HG02870 (cell line): ENCODE data around the gene CCDC85C.
A peak's percentile ranks its signal among the peaks of the same experiment; 100 is the strongest.

Source experiments
- ATAC-seq: cut with Tn5 transposase; IDR thresholded peaks from one replicate; pipeline ENCODE4 v1.9.1; 2021; ENCODE audit warnings: mild to moderate bottlenecking, moderate library complexity; ENCODE audit not compliant: unreplicated experiment

Gene CCDC85C

DNA sequence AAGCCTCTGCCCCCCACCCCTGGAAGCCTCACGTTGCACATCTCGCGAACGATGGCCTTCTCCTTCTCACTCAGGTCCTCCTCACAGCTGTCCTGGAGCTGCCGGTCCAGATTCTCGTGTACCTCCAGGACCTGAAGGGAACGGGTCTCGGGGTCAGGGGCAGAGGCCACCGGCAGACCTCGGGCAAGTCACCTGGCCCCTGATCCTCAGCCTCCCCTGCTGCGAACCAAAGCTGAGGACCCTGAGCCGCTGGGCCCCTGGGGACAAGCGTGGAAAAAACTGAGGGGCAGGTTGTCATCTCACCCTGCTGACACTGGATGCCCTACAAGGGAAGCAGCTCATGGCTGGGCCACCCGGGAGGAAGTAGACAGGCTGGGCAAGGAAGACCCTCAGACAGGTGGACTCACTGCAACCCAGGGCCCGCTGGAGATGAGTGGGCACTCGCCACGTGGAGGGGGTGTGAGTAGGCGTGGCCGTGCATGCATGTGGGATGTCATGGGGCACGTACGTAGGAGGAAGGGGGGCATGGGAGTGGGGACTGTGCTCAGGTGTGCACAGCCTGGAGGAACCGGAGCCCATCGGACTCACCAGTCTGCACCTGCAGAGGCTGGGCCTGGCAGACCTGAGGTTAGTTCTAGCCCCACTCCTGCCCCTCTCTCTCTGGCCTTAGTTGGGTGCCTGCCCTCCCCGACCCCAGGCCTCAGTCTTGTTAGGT, 87.7 kb downstream of the CCDC85C start:
- no peak for ATAC-seq

GRCh38 chr14:99515301-99516155, 88.5 kb downstream of the CCDC85C start:
- no peak for ATAC-seq

GRCh38 chr14:99514552-99515300, 89.3 kb downstream of the CCDC85C start:
- no peak for ATAC-seq

- ATAC-seq, result no peak
Measured at GRCh38 chr14:99513946-99514551, 90.0 kb downstream of the CCDC85C start.

DNA sequence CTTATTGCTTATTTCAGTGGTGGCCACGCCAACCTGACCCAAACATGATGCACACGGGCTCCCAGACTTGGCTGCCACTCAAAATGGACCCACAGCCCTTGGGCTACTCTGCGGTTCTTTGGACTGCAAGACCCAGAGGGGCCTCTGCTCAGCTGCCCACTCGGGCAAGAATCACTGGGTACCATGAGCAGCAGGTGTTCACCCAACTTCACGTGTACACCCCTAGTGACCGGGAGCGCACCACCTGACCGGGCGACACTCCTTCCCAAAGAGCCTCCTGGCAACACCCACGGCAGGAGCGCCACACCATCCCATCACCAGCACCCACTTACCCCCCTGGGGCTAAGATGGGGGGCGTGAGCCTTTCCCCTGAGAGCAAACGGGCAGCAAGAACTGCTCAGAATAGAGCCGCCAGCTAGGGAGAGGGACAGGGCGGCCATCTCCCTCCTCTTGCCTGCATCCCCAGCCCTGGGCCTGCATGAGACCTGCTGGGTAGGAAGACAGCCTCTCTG, 90.8 kb downstream of the CCDC85C start:
- ATAC-seq, result no peak

DNA sequence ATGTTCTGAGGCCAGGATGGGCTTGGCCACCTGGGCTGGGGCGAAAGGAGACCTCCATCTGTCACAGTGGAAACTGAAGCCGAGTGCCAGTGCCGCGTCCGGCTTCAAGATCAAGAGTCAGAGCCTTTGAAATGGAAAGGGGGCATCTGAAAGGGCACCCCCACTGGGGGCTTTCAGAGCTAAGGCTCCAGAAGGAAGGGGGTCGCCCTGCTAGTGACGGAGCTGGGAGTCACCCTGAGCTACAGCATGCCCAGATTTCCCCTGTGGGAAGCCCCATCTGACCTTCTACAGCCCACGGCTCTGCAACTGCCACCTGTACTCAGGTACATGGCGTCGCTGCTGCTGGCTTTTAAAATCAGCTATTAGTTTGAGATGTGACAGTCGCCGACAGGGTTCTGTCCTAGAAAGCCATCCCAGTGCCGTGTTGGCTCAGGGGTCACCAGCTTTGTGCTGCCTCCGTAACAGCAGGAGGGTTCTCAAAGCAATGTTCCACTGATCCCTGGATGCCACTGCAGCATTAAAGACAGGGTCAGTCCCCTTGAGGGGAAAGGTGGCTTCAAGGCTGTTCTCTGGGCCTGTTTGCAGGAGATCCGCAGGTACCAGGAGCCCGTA, 91.3 kb downstream of the CCDC85C start:
- ATAC-seq, result no peak

DNA sequence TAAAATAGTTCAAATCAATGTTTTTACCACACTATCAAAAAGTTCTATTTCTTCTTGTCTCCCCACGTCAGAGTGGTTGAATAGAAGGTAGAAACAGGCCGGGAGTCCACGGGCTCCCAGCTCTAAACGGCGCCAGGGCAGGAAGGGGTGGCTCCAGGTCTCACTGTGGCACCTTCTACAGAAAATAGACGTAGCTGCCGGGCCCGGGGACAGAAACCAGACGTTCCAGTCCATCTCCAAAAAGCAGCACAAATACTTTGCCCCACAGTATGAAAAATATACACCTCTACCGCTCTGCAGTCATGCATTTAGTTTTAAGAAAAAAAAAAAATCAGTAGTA, 91.9 kb downstream of the CCDC85C start:
- ATAC-seq, result no peak

DNA sequence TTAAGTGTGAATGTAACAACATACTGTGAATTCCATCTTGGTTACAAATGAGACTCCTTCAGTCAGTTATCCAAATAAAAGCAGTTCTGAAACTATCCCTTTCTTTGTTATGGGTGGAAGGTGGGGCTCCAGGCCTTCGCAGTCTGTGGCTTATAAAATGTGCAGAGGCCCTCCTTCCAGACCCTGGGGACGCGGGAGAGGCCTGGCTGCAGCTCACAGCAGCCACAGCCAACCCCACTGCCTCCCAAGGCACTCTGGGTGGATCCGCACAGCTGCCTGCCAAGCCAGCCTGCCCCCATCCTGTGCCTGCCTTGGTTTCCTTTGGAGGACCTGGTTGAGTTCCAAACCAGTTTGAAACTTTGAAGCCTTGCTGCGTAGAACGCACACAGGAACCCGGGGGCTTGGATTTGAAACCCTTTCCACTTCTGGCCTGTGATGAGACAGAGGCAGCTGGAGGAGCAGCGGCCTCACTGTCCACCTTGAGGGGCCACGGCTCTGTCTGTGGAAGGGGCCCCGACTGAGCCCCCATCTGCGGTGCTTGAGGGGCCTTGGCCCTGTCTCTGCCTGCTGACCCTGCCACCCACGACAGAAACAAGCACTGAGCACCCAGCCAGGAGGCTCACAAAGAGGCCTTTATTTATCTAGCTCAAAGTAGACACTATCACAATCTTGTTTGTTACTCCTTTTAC, 92.4 kb downstream of the CCDC85C start:
- ATAC-seq, result no peak

DNA sequence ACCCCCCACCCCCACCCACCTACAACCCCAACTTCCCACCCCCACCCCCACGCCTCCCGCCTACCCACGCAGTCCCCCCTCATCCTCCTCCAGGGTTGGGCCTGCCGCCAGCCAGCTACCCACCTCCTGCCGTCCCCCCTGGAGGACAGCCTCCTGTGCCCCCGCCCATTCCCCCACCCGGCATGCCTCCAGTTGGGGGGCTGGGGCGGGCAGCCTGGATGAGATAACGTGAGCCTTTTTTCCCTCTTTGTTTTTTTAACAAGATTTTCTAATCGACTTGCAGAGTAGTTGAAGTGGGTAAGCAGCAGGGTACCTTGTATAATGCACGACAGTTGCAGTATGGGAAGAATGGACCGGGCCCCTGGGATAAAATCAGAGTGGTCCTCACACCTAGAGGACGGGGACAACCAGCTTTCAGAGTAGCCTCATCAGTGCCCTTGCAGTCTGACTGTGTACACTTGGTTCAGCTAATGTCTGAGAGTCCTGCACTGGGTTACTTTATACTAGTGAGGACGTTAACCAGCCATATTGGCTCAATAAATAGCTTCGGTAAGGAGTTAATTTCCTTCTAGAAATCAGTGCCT, 93.4 kb downstream of the CCDC85C start:
- no peak for ATAC-seq

DNA sequence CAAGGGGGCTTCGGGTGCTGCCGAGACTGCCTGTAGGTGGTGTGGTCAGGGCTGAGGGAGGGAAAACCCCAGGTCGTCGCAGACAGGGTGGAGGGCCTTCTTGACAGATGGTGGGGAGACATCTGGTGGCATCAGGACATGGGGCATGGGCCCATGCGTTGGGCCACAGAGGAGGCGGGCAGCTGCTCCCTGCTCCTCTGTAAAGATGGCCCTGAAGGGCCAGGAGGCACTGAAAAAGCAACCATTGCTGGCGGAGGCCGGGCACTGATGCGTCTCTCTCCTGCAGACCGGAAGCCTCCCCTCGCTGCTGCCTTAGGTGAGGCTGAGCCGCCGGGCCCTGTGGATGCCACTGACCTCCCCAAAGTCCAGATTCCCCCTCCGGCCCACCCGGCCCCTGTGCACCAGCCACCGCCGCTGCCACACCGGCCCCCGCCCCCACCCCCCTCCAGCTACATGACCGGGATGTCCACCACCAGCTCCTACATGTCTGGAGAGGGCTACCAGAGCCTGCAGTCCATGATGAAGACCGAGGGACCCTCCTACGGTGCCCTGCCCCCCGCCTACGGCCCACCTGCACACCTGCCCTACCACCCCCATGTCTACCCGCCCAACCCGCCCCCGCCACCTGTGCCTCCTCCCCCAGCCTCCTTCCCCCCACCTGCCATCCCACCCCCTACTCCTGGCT, 94.0 kb downstream of the CCDC85C start:
- ATAC-seq, result no peak

- ATAC-seq, result no peak
Measured at GRCh38 chr14:99508896-99509629, 94.9 kb downstream of the CCDC85C start.

DNA sequence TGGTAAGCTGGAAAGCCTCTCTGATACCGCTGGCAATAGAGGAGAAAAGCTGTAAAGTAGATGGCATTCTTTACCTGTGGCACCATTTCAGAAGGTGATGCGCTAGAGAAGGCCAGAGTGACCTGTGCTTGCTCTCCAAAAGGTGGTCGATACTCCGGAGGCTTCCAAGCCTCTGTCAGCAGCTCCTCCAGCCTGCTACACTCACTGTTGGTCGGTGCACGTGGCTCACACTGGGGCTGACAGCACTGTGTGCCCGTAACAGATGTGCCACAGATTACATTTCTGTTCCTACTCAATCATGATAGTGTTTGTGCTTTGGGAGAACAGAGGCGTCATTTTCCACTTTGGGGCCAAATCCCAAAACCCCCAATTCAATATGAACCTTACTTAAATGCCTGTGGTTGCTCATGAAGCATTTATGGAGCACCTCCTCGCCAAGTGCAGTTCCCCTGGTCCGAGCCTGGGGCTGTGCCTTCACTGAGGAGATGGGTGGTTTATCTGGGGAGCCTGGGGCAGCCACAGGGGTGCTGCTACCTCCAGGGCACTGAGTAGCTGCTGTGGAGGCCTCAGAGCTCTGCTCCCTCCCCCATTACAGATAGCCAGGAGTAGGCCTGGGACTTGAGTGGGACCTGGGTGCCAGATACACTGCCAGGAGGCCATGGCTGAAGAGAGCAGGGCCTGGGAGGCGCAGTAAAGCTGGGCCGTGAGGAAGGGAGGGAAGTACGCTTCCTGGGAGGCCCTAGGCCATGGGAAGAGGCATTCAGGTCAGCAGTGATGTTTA, 96.0 kb downstream of the CCDC85C start:
- no peak for ATAC-seq

GRCh38 chr14:99506276-99506675, 97.7 kb downstream of the CCDC85C start:
- ATAC-seq, result no peak

GRCh38 chr14:99505089-99505488, 98.9 kb downstream of the CCDC85C start:
- ATAC-seq, result no peak

DNA sequence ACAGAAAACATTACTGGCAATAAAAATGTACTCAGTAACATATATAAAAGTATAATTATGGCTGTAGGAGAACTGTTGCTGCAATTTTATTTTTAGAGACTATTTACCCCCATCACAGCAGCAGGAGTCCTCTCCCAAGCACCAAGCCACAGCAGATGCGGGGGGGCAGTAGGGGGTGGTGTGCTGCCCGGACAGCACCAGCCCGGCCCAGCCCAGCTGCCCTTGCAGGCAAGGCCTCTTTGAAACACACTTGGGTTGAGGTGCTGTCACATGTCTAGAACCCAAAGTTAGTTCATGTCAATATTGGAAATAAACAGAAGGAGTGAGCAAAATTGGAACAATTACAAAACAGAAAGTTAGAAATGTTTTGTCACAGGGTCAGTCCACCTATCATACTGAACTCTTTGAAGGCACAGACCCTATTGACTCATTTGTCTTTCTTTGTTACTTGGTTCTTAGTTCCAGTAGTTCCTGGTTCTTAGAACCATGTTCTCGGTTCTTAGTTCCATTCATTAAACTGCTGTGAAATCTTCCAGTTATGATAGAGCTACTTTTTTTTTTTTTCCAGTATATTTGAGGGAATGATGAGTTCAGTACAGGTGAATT, 100.1 kb downstream of the CCDC85C start:
- no peak for ATAC-seq

- ATAC-seq, result peak; percentile 89
Measured at GRCh38 chr14:99502989-99503421, 101.0 kb downstream of the CCDC85C start.

DNA sequence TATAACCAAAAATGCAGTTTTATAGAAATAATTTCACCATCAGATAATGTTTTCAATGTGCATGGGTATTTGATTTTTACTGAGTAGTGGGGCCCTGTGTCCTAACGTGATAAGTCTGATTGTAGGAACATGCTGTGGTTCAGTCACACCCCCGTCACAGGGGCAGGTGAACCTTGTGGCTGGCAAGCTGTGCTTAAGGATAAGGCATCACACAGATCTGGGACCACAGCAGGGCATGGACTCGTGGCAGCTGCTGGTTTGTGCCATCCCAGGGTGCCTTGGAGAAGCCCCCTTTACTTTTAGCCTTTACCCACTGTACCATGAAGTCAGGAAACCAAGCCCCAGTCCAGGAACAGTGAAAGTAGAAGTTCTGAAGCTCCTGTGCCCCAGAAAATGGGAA, 106.1 kb downstream of the CCDC85C start:
- ATAC-seq, result no peak
